ENCODE results near the gene BRD7.

The BRD7 gene

DNA sequence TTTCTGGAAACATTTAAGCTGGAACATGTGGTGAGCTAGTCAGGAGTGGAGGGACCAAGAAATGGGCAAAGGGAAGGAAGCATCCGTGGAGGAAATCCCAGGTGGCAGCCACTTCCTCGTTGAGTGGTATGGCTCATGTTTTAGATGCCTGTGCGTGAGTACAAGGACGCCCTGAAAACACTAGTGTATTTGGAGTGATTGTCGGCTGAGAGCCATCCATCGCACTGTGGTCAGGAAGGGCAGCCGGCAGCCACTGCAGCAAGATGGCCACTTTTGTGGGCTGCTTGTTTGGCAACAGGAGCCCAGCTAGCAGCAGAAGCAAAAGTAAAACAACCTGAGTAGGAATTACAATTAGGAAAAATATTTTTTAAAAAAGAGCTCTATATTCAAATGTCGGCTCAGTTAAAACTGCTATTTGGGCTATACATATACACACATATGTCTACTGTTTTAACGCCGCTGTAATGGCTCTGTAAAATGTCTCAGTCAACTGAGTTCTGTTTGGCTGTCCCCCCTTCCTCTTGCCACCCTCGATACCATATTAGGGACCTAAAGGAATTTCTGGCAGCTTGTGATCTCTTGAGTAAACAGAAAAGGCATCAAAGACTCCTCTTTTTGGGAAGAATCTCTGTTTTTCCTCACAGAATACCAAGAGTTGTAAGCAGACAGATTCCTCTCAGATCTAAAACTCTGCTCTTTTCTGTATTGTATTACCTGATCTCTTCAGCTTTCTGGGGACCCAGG lies 39.2 kb downstream of the BRD7 start:
- no peak overlapping the region for H3K4me3 ChIP-seq (ENCODE audit: low read depth, low read length)
- TF ChIP-seq, protein P1, sequence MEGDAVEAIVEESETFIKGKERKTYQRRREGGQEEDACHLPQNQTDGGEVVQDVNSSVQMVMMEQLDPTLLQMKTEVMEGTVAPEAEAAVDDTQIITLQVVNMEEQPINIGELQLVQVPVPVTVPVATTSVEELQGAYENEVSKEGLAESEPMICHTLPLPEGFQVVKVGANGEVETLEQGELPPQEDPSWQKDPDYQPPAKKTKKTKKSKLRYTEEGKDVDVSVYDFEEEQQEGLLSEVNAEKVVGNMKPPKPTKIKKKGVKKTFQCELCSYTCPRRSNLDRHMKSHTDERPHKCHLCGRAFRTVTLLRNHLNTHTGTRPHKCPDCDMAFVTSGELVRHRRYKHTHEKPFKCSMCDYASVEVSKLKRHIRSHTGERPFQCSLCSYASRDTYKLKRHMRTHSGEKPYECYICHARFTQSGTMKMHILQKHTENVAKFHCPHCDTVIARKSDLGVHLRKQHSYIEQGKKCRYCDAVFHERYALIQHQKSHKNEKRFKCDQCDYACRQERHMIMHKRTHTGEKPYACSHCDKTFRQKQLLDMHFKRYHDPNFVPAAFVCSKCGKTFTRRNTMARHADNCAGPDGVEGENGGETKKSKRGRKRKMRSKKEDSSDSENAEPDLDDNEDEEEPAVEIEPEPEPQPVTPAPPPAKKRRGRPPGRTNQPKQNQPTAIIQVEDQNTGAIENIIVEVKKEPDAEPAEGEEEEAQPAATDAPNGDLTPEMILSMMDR (IDR thresholded peaks at IDR 0.05; ENCODE audit: borderline replicate concordance, insufficient read depth, low read depth, low read length): no peak

DNA sequence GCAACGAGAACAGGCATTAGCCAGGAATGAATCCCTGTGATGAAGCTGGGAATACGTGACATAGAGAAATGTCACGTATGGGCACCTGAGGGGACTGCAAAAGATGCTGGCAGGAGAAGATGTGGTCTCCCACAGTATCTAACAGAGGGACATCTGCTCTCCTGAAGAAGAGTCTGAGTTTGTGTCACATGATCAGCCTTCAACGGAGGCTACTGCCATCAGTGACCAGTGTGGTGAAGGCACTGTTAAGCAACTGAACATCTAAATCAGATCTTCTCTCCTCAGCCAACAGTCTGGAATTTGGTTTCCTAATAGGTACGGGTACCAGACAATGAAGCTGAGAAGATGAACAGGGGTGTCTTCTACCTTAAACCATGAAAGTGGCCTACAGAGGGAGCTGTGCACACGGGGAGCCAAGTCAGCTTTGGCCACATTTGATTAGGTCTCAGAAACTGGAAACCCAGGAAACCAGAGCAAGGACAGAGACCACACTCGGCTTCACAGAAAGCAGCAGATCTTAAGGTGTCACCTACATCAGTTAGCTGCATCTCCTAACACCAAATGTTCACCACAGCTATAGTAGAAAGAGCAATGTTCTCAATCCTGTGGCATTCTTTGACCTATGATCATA lies 41.8 kb downstream of the BRD7 start:
- TF ChIP-seq, protein P1 (IDR thresholded peaks at IDR 0.05; ENCODE audit: borderline replicate concordance, insufficient read depth, low read depth, low read length): peak; percentile 74; the same call in 1 of the 2 replicates
- no peak overlapping the region for H3K4me3 ChIP-seq (ENCODE audit: low read depth, low read length)

DNA sequence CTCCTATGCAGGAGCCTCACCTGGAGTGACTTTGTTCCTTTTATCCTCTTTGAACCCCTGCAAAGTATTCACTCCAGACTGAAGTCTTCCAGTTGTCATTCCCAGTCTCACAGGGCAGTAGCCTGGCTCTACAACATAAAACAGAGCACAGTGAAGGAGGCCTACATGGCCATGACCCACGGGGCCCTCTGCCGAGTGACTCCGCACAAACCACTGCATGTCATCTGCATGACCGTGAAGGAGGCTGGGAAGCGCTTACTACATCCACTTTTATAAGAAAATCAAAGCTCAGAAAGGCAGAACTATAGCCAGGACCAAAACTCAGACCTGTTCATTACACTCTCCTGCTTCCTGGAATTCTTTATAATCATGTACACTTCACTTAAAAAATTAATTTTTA lies 42.5 kb downstream of the BRD7 start:
- TF ChIP-seq, protein P1 (IDR thresholded peaks at IDR 0.05; ENCODE audit: borderline replicate concordance, insufficient read depth, low read depth, low read length): no peak

DNA sequence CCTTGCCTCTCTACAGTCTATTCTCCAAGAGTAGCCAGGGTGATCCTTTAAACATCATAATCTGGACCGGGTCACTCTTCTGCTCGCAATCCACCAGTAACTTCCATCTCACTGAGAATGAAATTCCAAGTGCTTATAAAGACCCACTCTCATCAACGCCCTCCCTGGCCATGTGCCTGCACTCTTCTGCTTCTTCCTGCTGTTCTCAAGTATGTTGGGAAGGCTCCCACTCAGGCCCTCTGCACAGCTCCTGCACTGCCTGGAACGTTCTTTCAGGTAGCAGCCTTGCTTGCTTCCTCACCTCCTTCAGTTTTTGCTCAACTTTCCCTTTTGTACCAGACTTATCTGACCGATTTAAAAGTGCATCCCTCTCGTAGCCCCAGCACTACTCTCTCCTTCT lies 44.4 kb downstream of the BRD7 start:
- TF ChIP-seq, protein P1 (IDR thresholded peaks at IDR 0.05; ENCODE audit: borderline replicate concordance, insufficient read depth, low read depth, low read length): no peak
- no peak overlapping the region for H3K4me3 ChIP-seq (ENCODE audit: low read depth, low read length)

More for the DNA sequence above, 42.5 kb downstream of the BRD7 start:
- H3K4me3 ChIP-seq (ENCODE audit: low read depth, low read length): no peak overlapping the region

DNA sequence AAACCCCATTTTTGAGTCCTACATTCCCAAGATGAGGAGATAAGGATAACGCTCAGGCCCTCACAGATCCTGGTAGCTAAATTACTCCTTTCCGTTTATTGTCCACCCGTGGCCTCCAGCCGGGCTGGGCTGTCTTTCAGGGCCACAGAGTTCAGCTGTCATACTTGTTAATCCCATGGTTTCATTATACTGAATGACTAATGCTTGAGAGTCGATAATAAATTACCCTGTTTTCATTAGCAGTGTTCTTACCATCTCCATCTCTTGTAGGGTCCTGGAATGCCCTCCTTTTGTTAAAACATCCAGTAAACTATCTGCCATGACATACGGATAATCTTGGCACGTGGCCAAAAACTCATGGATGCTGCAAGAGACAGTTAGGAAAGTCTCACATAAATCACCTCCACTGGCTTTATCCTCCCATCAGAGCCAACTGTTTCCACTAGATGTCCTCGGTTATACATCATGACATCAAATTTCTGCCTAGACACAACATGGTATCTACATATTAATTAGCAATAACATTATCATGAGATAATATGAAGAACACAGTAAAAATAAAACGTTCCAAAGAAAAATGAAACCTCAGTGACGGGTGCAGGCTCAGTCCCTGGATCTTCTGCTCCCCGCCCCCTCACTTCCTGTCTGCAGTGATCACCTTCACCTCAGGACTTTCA lies 45.3 kb downstream of the BRD7 start:
- no peak overlapping the region for H3K4me3 ChIP-seq (ENCODE audit: low read depth, low read length)
- TF ChIP-seq, protein P1 (IDR thresholded peaks at IDR 0.05; ENCODE audit: borderline replicate concordance, insufficient read depth, low read depth, low read length): 0 out of 2 replicates have a peak, but pooled peaks have one; percentile 9

DNA sequence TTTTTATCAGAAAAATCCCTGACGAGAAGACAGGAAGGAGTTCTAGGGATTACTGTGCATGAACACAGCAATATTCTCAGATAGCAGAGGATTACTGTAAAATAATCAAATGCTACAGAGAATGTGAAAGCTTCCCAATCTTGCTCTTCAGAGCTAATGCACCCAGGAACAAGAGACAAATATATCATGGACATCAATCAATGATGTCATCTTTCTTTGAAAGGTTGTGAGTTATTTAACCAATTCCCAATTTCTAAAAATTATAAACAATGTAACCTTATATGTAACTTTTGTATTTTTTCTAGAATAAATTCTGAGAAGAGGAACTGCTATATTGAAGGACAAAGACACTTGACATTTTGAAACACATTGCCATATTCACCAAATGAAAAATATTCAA lies 46.5 kb downstream of the BRD7 start:
- TF ChIP-seq, protein P1 (IDR thresholded peaks at IDR 0.05; ENCODE audit: borderline replicate concordance, insufficient read depth, low read depth, low read length): no peak
- H3K4me3 ChIP-seq (ENCODE audit: low read depth, low read length): no peak overlapping the region

All from GM12875 (cell line).